ENCODE measurements around the gene LRRN1.
A peak's percentile ranks its signal among the peaks of the same experiment; 100 is the strongest.
"Not testable (repeated sequence)": the region's sequence is repeated elsewhere in the genome, so short reads cannot be mapped to it uniquely, and the experiment has no call there.

The LRRN1 gene

GRCh38 chr3:3875491-3875890, 76.3 kb downstream of the LRRN1 start:
- no peak overlapping the region for H3K27ac ChIP-seq (ENCODE audit: insufficient read depth in 1 of 2, low read depth in 1 of 2, low read length in 2 of 2, poor library complexity in 1 of 2, severe bottlenecking in 2 of 2)
- no peaks in the 10 kb centered on the region for H3K36me3 ChIP-seq (ENCODE audit: control insufficient read depth in 4 of 4, insufficient read depth in 4 of 4, low read length in 3 of 4)
- H3K9me3 ChIP-seq (ENCODE audit: control extremely low read depth in 1 of 5, control insufficient read depth in 4 of 5, insufficient read depth in 2 of 5, low read depth in 1 of 5, low read length in 4 of 5) = no peaks in the 10 kb centered on the region
- ChIA-PET CTCF (no interaction called here), POLR2A (no interaction called here)
- H3K4me1 ChIP-seq (ENCODE audit: control extremely low read depth in 1 of 4, control insufficient read depth in 4 of 4, insufficient read depth in 4 of 4, low read length in 3 of 4) = no peaks in the 10 kb centered on the region
- no peak for DNase-seq
- H3K27me3 ChIP-seq (replicated peaks in 2 of 5; ENCODE audit: control insufficient read depth in 4 of 5, insufficient read depth in 5 of 5, low read length in 4 of 5) = no peaks in the 10 kb centered on the region
- 95% methylated on average over 4 of the region's 8 CpGs for WGBS (ENCODE audit: insufficient coverage)
- no peak overlapping the region for H3K4me3 ChIP-seq (ENCODE audit: control insufficient read depth in 1 of 7, extremely low read depth in 1 of 7, insufficient read depth in 4 of 7, low read depth in 2 of 7, low read length in 6 of 7)

- Histone ChIP-seq H3K36me3 (ENCODE audit: control insufficient read depth in 4 of 4, insufficient read depth in 4 of 4, low read length in 3 of 4) (no peaks in the 10 kb centered on the region), H3K4me3 (ENCODE audit: control insufficient read depth in 1 of 7, extremely low read depth in 1 of 7, insufficient read depth in 4 of 7, low read depth in 2 of 7, low read length in 6 of 7) (no peak overlapping the region), H3K4me1 (ENCODE audit: control extremely low read depth in 1 of 4, control insufficient read depth in 4 of 4, insufficient read depth in 4 of 4, low read length in 3 of 4) (no peaks in the 10 kb centered on the region), H3K27ac (ENCODE audit: insufficient read depth in 1 of 2, low read depth in 1 of 2, low read length in 2 of 2, poor library complexity in 1 of 2, severe bottlenecking in 2 of 2) (no peak overlapping the region), H3K9me3 (ENCODE audit: control extremely low read depth in 1 of 5, control insufficient read depth in 4 of 5, insufficient read depth in 2 of 5, low read depth in 1 of 5, low read length in 4 of 5) (no peaks in the 10 kb centered on the region), H3K27me3 (replicated peaks in 2 of 5; ENCODE audit: control insufficient read depth in 4 of 5, insufficient read depth in 5 of 5, low read length in 4 of 5) (no peaks in the 10 kb centered on the region)
- 100% methylated on average over 4 of the region's 7 CpGs for WGBS (ENCODE audit: insufficient coverage)
- no peak for DNase-seq
- POLR2A ChIA-PET = no interaction called here
- CTCF ChIA-PET = interaction anchor here (1.1 kb wide), 1 partner anchor 57 kb away, joined by 3 read pairs; no protein-coding TSS in a partner anchor
Measured at GRCh38 chr3:3881050-3881449, 81.8 kb downstream of the LRRN1 start.

- CTCF ChIA-PET; H3K36me3 ChIP-seq (ENCODE audit: control insufficient read depth in 4 of 4, insufficient read depth in 4 of 4, low read length in 3 of 4): not testable (repeated sequence)
Measured at GRCh38 chr3:3887311-3887710, 88.1 kb downstream of the LRRN1 start.

GRCh38 chr3:3893590-3893989, 94.4 kb downstream of the LRRN1 start:
- no peak overlapping the region for H3K4me3 ChIP-seq (ENCODE audit: control insufficient read depth in 1 of 7, extremely low read depth in 1 of 7, insufficient read depth in 4 of 7, low read depth in 2 of 7, low read length in 6 of 7)
- POLR2A ChIA-PET = no interaction called here
- H3K27ac ChIP-seq (ENCODE audit: insufficient read depth in 1 of 2, low read depth in 1 of 2, low read length in 2 of 2, poor library complexity in 1 of 2, severe bottlenecking in 2 of 2) = no peak overlapping the region
- peaks cover 0 to 4% (median 0%) of the 10 kb centered on the region in 4 experiments for H3K4me1 ChIP-seq (ENCODE audit: control extremely low read depth in 1 of 4, control insufficient read depth in 4 of 4, insufficient read depth in 4 of 4, low read length in 3 of 4)
- peak in 2 of 3 donors; percentile 63 to 74 for DNase-seq
- WGBS (ENCODE audit: insufficient coverage) = 40% methylated on average over 2 of the region's 4 CpGs
- CTCF ChIA-PET = no interaction called here
- H3K9me3 ChIP-seq (ENCODE audit: control extremely low read depth in 1 of 5, control insufficient read depth in 4 of 5, insufficient read depth in 2 of 5, low read depth in 1 of 5, low read length in 4 of 5) = peaks cover 0 to 6% (median 4%) of the 10 kb centered on the region in 5 experiments
- no peaks in the 10 kb centered on the region for H3K27me3 ChIP-seq (replicated peaks in 2 of 5; ENCODE audit: control insufficient read depth in 4 of 5, insufficient read depth in 5 of 5, low read length in 4 of 5)
- no peaks in the 10 kb centered on the region for H3K36me3 ChIP-seq (ENCODE audit: control insufficient read depth in 4 of 4, insufficient read depth in 4 of 4, low read length in 3 of 4)

More at GRCh38 chr3:3887311-3887710, 88.1 kb downstream of the LRRN1 start:
- H3K4me3 ChIP-seq (ENCODE audit: control insufficient read depth in 1 of 7, extremely low read depth in 1 of 7, insufficient read depth in 4 of 7, low read depth in 2 of 7, low read length in 6 of 7); H3K27me3 ChIP-seq (replicated peaks in 2 of 5; ENCODE audit: control insufficient read depth in 4 of 5, insufficient read depth in 5 of 5, low read length in 4 of 5); H3K4me1 ChIP-seq (ENCODE audit: control extremely low read depth in 1 of 4, control insufficient read depth in 4 of 4, insufficient read depth in 4 of 4, low read length in 3 of 4); POLR2A ChIA-PET; H3K9me3 ChIP-seq (ENCODE audit: control extremely low read depth in 1 of 5, control insufficient read depth in 4 of 5, insufficient read depth in 2 of 5, low read depth in 1 of 5, low read length in 4 of 5); H3K27ac ChIP-seq (ENCODE audit: insufficient read depth in 1 of 2, low read depth in 1 of 2, low read length in 2 of 2, poor library complexity in 1 of 2, severe bottlenecking in 2 of 2): not testable (repeated sequence)
- DNase-seq = peak; percentile 4 to 74 (median 42)
